HG03565 (cell line): Measurements from ENCODE around the gene CST7.
"Not testable (repeated sequence)": the region's sequence is repeated elsewhere in the genome, so short reads cannot be mapped to it uniquely, and the experiment has no call there.

Experiments used
- ATAC-seq: cut with Tn5 transposase; IDR thresholded peaks from one replicate; pipeline ENCODE4 v1.9.1; 2021; ENCODE audit warnings: mild to moderate bottlenecking, moderate library complexity; ENCODE audit not compliant: unreplicated experiment

CST7 gene

GRCh38 chr20:24948939-24949679 lies at the start of gene CST7:
TSS of gene CST7 (plus strand) at chr20:24949269. CDS start at chr20:24949506, 237 bp downstream.
- peak; percentile 54 for ATAC-seq

DNA sequence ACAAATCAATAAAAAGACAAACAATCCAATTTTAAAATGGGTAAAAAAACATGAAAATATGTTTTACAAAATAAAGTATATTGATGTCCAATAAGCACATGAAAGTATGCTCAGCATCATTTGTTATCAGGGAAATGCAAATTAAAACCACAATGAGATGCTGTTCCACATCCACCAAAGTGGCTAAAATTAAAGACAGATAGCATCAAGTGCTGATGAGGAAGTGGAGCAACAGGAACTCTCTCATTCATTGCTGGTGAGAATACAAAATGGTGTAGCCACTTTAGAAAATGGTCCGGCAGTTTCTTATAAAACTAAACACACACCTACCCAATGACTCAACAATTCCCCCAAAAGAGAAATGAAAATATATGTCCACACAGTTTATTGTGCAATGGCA lies 42.3 kb upstream of the CST7 start:
- no peak for ATAC-seq

GRCh38 chr20:24908642-24909041 lies 40.4 kb upstream of the CST7 start:
- ATAC-seq: no peak

- ATAC-seq: no peak
Observed at GRCh38 chr20:24909086-24909780, 39.8 kb upstream of the CST7 start.

GRCh38 chr20:24909861-24910260 lies 39.2 kb upstream of the CST7 start:
- ATAC-seq: no peak

GRCh38 chr20:24910461-24910860 lies 38.6 kb upstream of the CST7 start:
- no peak for ATAC-seq

DNA sequence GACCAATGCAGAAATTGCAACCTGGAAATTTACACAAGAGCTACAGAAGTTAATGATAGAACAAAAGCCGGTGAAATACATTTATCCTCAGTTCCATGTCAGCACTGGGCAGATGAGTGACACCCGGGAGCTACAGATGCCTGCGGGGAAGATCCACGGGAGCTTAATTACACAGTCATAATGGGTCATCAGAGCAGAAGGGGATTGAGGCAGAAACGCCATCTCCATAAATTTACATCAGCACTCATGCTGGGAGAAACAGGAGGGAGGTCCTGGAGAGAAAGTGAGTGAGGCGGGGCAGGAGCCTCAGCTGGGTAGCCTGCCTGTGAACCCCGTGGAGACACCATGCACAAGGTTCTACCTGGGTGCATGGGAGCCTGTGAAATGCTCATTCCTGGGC lies 37.6 kb upstream of the CST7 start:
- ATAC-seq: no peak

GRCh38 chr20:24912397-24913075 lies 36.5 kb upstream of the CST7 start:
- ATAC-seq: no peak

GRCh38 chr20:24913076-24913628 lies 35.9 kb upstream of the CST7 start:
- ATAC-seq: no peak

- no peak for ATAC-seq
Observed at GRCh38 chr20:24914388-24915241, 34.5 kb upstream of the CST7 start.

- ATAC-seq: no peak
Observed at GRCh38 chr20:24915440-24915839, 33.6 kb upstream of the CST7 start.

- ATAC-seq: no peak
Observed at GRCh38 chr20:24915892-24916291, 33.2 kb upstream of the CST7 start.

DNA sequence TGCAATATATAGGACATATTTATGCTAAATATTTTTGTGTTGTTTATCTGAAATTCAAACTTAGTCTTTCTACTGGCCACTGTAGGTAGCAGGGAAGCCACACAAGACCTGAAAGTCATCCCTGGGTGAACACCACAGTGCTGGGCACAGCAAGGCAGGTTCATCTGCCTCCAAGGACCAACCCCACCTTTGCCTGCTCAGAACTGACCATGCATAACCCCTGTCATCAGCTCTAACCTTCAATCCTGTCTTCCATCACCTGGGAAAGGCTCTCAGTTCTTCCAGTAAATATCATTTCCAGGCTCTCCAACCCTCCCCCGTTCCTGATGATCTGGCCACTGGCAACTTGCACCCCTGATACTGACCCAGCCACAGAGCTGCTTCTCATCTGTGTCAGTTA lies 32.7 kb upstream of the CST7 start:
- no peak for ATAC-seq

- no peak for ATAC-seq
Observed at GRCh38 chr20:24917056-24917455, 32.0 kb upstream of the CST7 start.

- no peak for ATAC-seq
Observed at GRCh38 chr20:24917797-24918578, 31.1 kb upstream of the CST7 start.

GRCh38 chr20:24918579-24919566 lies 30.2 kb upstream of the CST7 start:
- no peak for ATAC-seq

DNA sequence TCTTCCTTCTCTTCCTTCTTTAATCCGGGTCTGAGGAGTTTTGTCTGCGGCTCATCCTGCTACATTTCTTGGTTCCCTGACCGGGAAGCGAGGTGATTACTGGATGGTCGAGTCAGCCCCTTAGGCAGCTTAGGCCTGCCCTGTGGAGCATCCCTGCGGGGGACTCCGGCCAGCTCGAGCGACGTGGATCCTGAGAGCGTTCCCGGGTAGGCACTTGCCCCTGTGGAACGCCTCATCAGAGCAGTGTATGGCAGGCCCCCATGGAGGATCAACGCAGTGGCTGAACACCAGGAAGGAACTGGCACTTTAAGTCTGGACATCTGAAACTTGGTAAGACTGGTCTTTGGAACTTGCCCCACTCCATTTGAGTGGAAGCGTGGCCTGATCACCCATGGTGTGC lies 29.4 kb upstream of the CST7 start:
- not testable (repeated sequence) for ATAC-seq

GRCh38 chr20:24920706-24921105 lies 28.4 kb upstream of the CST7 start:
- ATAC-seq: not testable (repeated sequence)

DNA sequence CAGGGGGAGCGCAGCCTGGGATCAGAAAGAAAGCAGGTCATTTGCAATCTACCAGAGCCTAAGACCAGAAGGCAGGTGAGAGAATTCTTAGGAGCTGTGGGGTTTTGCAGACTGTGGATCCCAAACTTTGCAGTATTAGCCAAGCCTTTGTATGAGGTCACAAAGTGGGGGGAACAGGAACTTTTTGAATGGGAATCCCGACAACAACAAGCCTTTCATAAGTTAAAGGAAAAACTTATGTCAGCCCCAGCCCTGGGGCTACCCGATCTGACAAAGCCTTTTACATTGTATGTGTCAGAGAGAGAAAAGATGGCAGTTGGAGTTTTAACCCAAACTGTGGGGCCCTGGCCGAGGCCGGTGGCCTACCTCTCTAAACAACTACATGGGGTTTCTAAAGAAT lies 19.8 kb upstream of the CST7 start:
- not testable (repeated sequence) for ATAC-seq
